ENCODE measurements around the gene RPL26. TPM values are rescaled to one million over a fixed set of nuclear protein-coding genes. Genes with fewer than 3 reads are reported as not detected.

RPL26 gene
- total and polyA plus RNA-seq, 3 experiments from 2014 or later = 1,507 to 2,522 (median 2,453) TPM

DNA sequence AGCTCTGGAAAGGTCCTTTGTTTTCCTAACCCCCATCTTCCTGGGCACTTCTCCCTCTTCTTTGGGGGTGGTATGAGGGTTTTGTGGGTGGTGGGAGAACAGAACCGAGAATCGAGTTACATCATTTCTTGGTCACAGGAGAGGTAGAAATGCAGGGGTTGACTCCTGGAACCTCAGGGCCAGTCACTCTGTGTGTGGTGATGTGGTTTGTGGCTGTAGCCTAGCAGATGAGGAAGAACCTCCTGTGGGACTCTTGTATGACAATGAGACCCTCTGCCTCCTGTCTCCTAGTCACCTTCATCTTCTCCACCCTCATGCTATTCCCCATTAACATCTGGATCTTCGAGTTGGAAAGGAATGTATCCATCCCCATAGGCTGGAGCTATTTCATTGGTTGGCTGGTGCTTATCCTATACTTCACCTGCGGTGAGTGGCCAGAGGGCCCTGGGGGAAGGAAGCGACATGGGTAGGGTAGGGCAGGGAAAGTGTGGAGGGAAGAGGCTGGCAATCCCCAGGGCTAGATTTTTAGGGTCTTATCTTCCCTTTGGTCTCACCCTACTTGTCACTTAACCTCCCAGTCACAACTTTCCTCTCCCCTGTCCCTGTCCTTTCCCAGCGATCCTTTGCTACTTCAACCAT lies 37.8 kb downstream of the RPL26 start:
- H3K27me3 Mint-ChIP-seq = peaks cover 4 to 37% of the 10 kb centered on the region in 2 donors
- no peaks in the 10 kb centered on the region for H3K9me3 Mint-ChIP-seq
- Histone ChIP-seq H3K4me3 (ENCODE audit: low read length) (no peak overlapping the region), H3K27me3 (ENCODE audit: insufficient read depth, low read length, poor library complexity, severe bottlenecking) (peaks cover 9% of the 10 kb centered on the region), H3K27ac (ENCODE audit: low read depth, low read length) (no peak overlapping the region), H3K9me3 (ENCODE audit: low read length) (no peaks in the 10 kb centered on the region), H3K36me3 (ENCODE audit: insufficient read depth, low read length) (no peaks in the 10 kb centered on the region), H3K4me1 (ENCODE audit: insufficient read depth, low read length) (no peaks in the 10 kb centered on the region)
- DNase-seq = no peak
- no peaks in the 10 kb centered on the region for H3K4me1 Mint-ChIP-seq
- no peak overlapping the region for H3K4me3 Mint-ChIP-seq
- no peak overlapping the region for H3K27ac Mint-ChIP-seq
- POLR2A ChIA-PET = no interaction called here
- H3K36me3 Mint-ChIP-seq = no peaks in the 10 kb centered on the region
- CTCF ChIA-PET = no interaction called here

DNA sequence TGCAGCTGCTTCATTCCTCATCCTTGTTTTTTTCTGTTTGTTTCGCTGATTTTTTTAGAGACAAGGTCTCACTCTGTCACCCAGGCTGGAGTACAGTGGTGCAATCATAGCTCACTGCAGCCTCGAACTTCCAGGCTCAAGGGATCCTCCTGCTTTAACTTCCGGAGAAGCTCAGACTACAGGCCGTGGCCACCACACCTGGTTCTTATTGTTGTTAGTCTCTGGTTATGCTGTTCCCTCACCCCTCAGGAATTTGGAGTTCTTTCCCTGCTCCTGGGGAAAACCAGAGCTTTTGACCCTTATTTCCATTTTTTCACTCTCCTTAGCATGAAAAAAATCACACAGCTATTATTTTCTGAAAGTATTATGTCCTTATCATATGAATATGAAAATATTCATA lies 41.5 kb downstream of the RPL26 start:
- H3K36me3 Mint-ChIP-seq = no peaks in the 10 kb centered on the region
- H3K4me1 ChIP-seq (ENCODE audit: insufficient read depth, low read length) = no peaks in the 10 kb centered on the region
- H3K4me3 Mint-ChIP-seq = no peak overlapping the region
- peaks cover 0 to 17% of the 10 kb centered on the region in 2 donors for H3K27me3 Mint-ChIP-seq
- no peak overlapping the region for H3K27ac ChIP-seq (ENCODE audit: low read depth, low read length)
- H3K9me3 Mint-ChIP-seq = no peaks in the 10 kb centered on the region
- no peaks in the 10 kb centered on the region for H3K9me3 ChIP-seq (ENCODE audit: low read length)
- no peak for DNase-seq
- H3K27ac Mint-ChIP-seq = no peak overlapping the region
- no peak overlapping the region for H3K4me3 ChIP-seq (ENCODE audit: low read length)
- POLR2A ChIA-PET = no interaction called here
- H3K36me3 ChIP-seq (ENCODE audit: insufficient read depth, low read length) = no peaks in the 10 kb centered on the region
- peaks cover 4% of the 10 kb centered on the region for H3K27me3 ChIP-seq (ENCODE audit: insufficient read depth, low read length, poor library complexity, severe bottlenecking)
- peaks cover 0 to 12% (median 8%) of the 10 kb centered on the region in 3 donors for H3K4me1 Mint-ChIP-seq
- CTCF ChIA-PET = no interaction called here

DNA sequence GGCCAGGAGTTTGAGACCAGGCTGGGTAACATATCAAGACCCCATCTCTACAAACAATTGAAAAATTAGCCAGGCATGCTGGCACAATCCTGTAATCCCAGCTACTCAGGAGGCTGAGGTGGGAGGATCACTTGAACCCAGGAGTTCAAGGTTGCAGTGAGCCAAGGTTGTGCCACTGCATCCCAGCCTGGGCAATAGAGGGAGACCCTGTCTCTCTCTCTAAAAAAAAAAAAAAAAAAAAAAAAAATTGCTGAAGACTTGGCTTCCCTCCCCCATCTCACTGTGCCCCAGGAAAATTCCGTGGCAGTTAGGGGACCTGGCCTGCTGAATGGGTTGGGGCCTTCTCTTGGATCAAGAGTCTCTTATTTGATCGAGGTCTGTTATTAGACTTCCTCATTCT lies 43.5 kb downstream of the RPL26 start, which contains the start of gene ODF4:
ODF4 (plus strand) TSS at position 301 of the 400 bp plus-strand sequence. CDS start 212 bp downstream, outside the sequence.
- H3K36me3 ChIP-seq (ENCODE audit: insufficient read depth, low read length) = no peaks in the 10 kb centered on the region
- Mint-ChIP-seq H3K27ac (peak within 1 kb of the TSS in 1 of 8 donors; percentile 17), H3K9me3 (no peaks in the 10 kb centered on the region), H3K4me3 (no peak within 1 kb of the TSS), H3K4me1 (peaks cover 0 to 12% (median 8%) of the 10 kb centered on the region in 3 donors), H3K27me3 (no peaks in the 10 kb centered on the region), H3K36me3 (no peaks in the 10 kb centered on the region)
- no peaks in the 10 kb centered on the region for H3K27me3 ChIP-seq (ENCODE audit: insufficient read depth, low read length, poor library complexity, severe bottlenecking)
- H3K27ac ChIP-seq (ENCODE audit: low read depth, low read length) = no peak within 1 kb of the TSS
- ChIA-PET POLR2A (no interaction called here), CTCF (interaction anchor here (0.7 kb wide), 1 partner anchor 42 kb away, joined by 3 read pairs; no protein-coding TSS in a partner anchor)
- no peak for DNase-seq
- H3K4me3 ChIP-seq (ENCODE audit: low read length) = no peak within 1 kb of the TSS
- no peaks in the 10 kb centered on the region for H3K9me3 ChIP-seq (ENCODE audit: low read length)
- no peaks in the 10 kb centered on the region for H3K4me1 ChIP-seq (ENCODE audit: insufficient read depth, low read length)

DNA sequence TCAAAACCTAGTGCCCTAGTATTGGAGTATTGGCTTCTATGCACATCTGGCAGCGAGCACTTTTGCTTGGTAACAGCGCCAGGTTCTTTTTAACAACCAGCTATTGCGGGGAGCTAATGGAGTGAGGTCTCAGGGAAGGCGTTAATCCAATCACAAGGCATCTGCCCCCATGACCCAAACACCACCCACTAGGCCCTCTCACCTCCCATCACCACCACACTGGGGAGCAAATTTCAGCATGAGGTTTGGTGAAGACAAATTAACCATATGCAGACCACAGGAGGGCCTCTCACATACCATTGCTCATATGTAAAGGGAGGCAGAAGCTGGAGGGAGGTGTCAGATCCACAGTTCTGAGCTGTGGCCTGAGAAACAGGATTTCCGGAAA lies 44.2 kb downstream of the RPL26 start:
- no peaks in the 10 kb centered on the region for H3K4me1 ChIP-seq (ENCODE audit: insufficient read depth, low read length)
- Mint-ChIP-seq H3K4me1 (peaks cover 0 to 12% (median 8%) of the 10 kb centered on the region in 3 donors), H3K27me3 (no peaks in the 10 kb centered on the region), H3K27ac (no peak overlapping the region), H3K4me3 (no peak overlapping the region), H3K36me3 (no peaks in the 10 kb centered on the region), H3K9me3 (no peaks in the 10 kb centered on the region)
- no peak overlapping the region for H3K27ac ChIP-seq (ENCODE audit: low read depth, low read length)
- no peak overlapping the region for H3K4me3 ChIP-seq (ENCODE audit: low read length)
- no peak for DNase-seq
- no peaks in the 10 kb centered on the region for H3K27me3 ChIP-seq (ENCODE audit: insufficient read depth, low read length, poor library complexity, severe bottlenecking)
- no peaks in the 10 kb centered on the region for H3K36me3 ChIP-seq (ENCODE audit: insufficient read depth, low read length)
- CTCF ChIA-PET = no interaction called here
- H3K9me3 ChIP-seq (ENCODE audit: low read length) = no peaks in the 10 kb centered on the region
- POLR2A ChIA-PET = interaction anchor here (0.8 kb wide), 2 partner anchors 12 to 711 kb away, joined by 3 to 4 read pairs; no protein-coding TSS in a partner anchor

DNA sequence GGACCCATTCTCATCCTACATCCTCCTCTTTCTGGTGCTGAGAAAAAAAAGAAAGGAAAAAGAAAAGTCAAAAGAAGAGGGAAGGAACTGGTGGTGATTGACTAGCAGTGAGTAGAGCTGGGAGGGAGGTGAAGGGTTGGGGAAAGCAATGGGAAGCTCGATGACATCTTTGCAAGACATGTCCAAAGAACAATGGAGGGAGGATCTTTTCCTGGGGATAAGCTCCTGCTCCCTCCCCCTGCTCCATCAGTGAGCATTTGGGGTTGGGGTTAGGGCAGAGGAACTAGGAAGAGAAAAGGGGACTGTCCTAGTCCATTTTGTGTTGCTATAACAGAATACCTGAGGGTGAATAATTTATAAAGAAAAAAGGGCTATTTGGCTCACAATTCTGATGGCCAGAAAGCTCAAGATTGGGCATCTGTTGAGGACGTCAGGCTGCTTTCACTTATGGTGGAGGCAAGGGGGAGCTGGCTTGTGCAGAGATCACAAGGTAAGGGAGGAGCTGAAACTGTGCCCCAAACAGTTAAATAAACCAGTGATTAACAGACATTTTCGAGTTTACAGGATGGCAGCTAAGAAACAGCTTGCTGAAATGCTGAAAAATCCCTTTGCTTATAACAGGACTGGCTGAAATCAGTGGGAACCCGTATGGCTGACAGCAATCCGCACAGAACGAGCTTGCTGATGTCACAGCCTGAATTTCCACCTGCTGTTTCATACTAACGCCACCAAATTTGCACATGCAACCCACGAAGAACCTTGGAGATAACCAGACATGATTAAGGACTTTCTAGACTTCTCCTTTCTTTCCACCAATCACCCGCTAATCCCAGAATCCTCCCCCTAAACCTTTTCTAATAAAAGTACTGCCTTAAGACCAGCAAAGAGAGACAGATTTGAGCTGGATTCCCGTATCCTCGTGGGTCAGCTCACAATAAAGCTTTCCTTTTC lies 44.9 kb downstream of the RPL26 start:
- H3K4me3 Mint-ChIP-seq = peak overlapping the region in 4 of 7 donors; percentile 27 to 74 (median 44)
- Histone ChIP-seq H3K27me3 (ENCODE audit: insufficient read depth, low read length, poor library complexity, severe bottlenecking) (no peaks in the 10 kb centered on the region), H3K36me3 (ENCODE audit: insufficient read depth, low read length) (no peaks in the 10 kb centered on the region), H3K9me3 (ENCODE audit: low read length) (no peaks in the 10 kb centered on the region), H3K4me1 (ENCODE audit: insufficient read depth, low read length) (no peaks in the 10 kb centered on the region), H3K27ac (ENCODE audit: low read depth, low read length) (no peak overlapping the region), H3K4me3 (ENCODE audit: low read length) (no peak overlapping the region)
- CTCF ChIA-PET = interaction anchor here (0.8 kb wide), 1 partner anchor 12 kb away, joined by 3 read pairs; no protein-coding TSS in a partner anchor
- peaks cover 0 to 12% (median 8%) of the 10 kb centered on the region in 3 donors for H3K4me1 Mint-ChIP-seq
- H3K9me3 Mint-ChIP-seq = no peaks in the 10 kb centered on the region
- peak overlapping the region in 1 of 8 donors; percentile 85 for H3K27ac Mint-ChIP-seq
- POLR2A ChIA-PET = interaction anchor here (0.8 kb wide), 2 partner anchors 12 to 710 kb away, joined by 3 to 4 read pairs; no protein-coding TSS in a partner anchor
- no peaks in the 10 kb centered on the region for H3K36me3 Mint-ChIP-seq
- DNase-seq = no peak
- peaks cover 0 to 3% of the 10 kb centered on the region in 2 donors for H3K27me3 Mint-ChIP-seq

DNA sequence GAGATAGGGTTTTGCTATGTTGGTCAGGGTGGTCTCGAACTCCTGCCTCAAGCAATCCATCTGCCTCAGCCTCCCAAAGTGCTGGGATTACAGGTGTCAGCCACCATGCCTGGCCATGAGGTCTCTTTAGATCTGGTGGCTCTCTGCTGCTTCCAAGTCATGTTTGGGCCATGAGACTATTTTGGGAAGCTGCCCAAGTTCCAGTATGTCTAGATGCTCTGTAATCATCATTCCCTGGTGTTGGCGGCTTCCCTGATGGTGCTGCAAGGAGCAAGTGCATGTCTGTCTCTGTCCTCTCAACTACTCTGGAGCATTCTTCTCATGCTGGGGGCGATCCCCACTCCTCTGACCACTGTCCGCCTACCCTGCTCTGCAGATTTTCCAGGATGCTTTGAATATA lies 49.7 kb downstream of the RPL26 start:
- POLR2A ChIA-PET = no interaction called here
- H3K27me3 ChIP-seq (ENCODE audit: insufficient read depth, low read length, poor library complexity, severe bottlenecking) = no peaks in the 10 kb centered on the region
- no peaks in the 10 kb centered on the region for H3K9me3 Mint-ChIP-seq
- CTCF ChIA-PET = no interaction called here
- no peaks in the 10 kb centered on the region for H3K36me3 Mint-ChIP-seq
- peaks cover 8 to 23% of the 10 kb centered on the region in 2 donors for H3K27me3 Mint-ChIP-seq
- no peak overlapping the region for H3K4me3 Mint-ChIP-seq
- H3K9me3 ChIP-seq (ENCODE audit: low read length) = no peaks in the 10 kb centered on the region
- no peaks in the 10 kb centered on the region for H3K4me1 ChIP-seq (ENCODE audit: insufficient read depth, low read length)
- H3K4me1 Mint-ChIP-seq = peaks cover 0 to 7% (median 7%) of the 10 kb centered on the region in 3 donors
- H3K27ac Mint-ChIP-seq = peak overlapping the region in 1 of 8 donors; percentile 17
- H3K4me3 ChIP-seq (ENCODE audit: low read length) = no peak overlapping the region
- DNase-seq = no peak
- H3K36me3 ChIP-seq (ENCODE audit: insufficient read depth, low read length) = no peaks in the 10 kb centered on the region
- H3K27ac ChIP-seq (ENCODE audit: low read depth, low read length) = no peak overlapping the region

DNA sequence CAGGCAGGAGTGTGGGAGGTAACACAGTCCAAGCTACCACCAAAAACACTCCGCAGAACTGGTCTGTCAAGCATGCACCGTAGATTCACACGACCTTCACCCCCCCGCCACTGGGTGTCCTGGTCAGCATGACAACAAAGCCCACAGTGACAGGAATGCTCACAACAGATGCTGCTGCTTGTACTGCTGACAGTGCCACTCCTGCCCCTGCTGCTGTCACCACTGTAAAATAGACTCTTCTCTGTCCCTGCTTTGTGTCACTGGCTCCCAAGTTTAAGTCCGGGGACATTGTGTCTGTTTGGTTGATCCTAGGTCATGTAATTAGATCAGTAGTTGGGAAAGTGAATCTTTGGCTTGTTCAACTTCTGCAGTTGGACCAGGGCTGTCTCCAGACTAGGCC lies 50.3 kb downstream of the RPL26 start:
- ChIA-PET POLR2A (no interaction called here), CTCF (no interaction called here)
- peaks cover 12 to 29% of the 10 kb centered on the region in 2 donors for H3K27me3 Mint-ChIP-seq
- H3K27ac ChIP-seq (ENCODE audit: low read depth, low read length) = no peak overlapping the region
- H3K27me3 ChIP-seq (ENCODE audit: insufficient read depth, low read length, poor library complexity, severe bottlenecking) = no peaks in the 10 kb centered on the region
- no peaks in the 10 kb centered on the region for H3K9me3 Mint-ChIP-seq
- H3K36me3 ChIP-seq (ENCODE audit: insufficient read depth, low read length) = no peaks in the 10 kb centered on the region
- H3K9me3 ChIP-seq (ENCODE audit: low read length) = no peaks in the 10 kb centered on the region
- H3K4me3 ChIP-seq (ENCODE audit: low read length) = no peak overlapping the region
- peaks cover 0 to 1% (median under 1%) of the 10 kb centered on the region in 3 donors for H3K4me1 Mint-ChIP-seq
- H3K4me1 ChIP-seq (ENCODE audit: insufficient read depth, low read length) = no peaks in the 10 kb centered on the region
- no peak overlapping the region for H3K27ac Mint-ChIP-seq
- no peaks in the 10 kb centered on the region for H3K36me3 Mint-ChIP-seq
- peak overlapping the region in 1 of 7 donors; percentile 48 for H3K4me3 Mint-ChIP-seq
- no peak for DNase-seq

DNA sequence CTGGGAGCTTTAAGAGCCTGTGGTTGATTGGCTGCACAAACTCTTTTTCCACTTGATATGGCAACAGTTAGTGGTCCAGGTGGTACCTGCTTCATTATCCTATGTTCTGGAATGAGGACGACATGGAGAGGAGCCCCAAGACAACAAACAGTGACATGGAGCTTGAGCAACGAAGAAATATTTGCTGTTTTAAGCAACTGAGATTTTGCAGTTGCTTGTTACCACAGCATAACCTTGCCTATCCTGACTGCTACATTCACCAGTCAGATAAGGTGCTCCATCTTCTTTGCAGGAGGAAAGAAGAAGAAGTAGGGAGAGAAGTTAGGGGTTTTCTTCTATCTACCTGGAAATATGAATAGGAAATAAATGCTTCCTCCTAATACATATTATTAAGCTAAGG lies 50.9 kb downstream of the RPL26 start:
- Histone ChIP-seq H3K27ac (ENCODE audit: low read depth, low read length) (no peak overlapping the region), H3K36me3 (ENCODE audit: insufficient read depth, low read length) (no peaks in the 10 kb centered on the region), H3K4me3 (ENCODE audit: low read length) (no peak overlapping the region), H3K4me1 (ENCODE audit: insufficient read depth, low read length) (peaks cover 4% of the 10 kb centered on the region), H3K27me3 (ENCODE audit: insufficient read depth, low read length, poor library complexity, severe bottlenecking) (peaks cover 4% of the 10 kb centered on the region), H3K9me3 (ENCODE audit: low read length) (no peaks in the 10 kb centered on the region)
- Mint-ChIP-seq H3K4me3 (no peak overlapping the region), H3K27ac (no peak overlapping the region), H3K4me1 (peaks cover 0 to 5% (median 3%) of the 10 kb centered on the region in 3 donors), H3K36me3 (no peaks in the 10 kb centered on the region), H3K9me3 (no peaks in the 10 kb centered on the region), H3K27me3 (peaks cover 12 to 33% of the 10 kb centered on the region in 2 donors)
- ChIA-PET CTCF (no interaction called here), POLR2A (no interaction called here)
- no peak for DNase-seq
